Osteocyte (in vitro differentiated cells): ENCODE results near the gene USP48. TPM values are rescaled to one million over a fixed set of nuclear protein-coding genes. Genes with fewer than 3 reads are reported as not detected.

Source experiments
- DNase-seq: peaks from one replicate; pipeline ENCODE4 v3.0.0; 2021; ENCODE audit warnings: mixed read lengths; ENCODE audit not compliant: unreplicated experiment; ENCODE audit errors: extremely low spot score
- H3K27ac Mint-ChIP-seq: one replicate; pipeline ENCODE4 v1.8.0; 2021; ENCODE audit warnings: mild to moderate bottlenecking, mixed read lengths; ENCODE audit not compliant: unreplicated experiment
- H3K27me3 Mint-ChIP-seq: one replicate; pipeline ENCODE4 v1.8.0; 2021; ENCODE audit warnings: mixed read lengths; ENCODE audit not compliant: unreplicated experiment
- H3K36me3 Mint-ChIP-seq: one replicate; pipeline ENCODE4 v1.8.0; 2021; ENCODE audit warnings: mixed read lengths; ENCODE audit not compliant: unreplicated experiment
- H3K4me1 Mint-ChIP-seq: one replicate; pipeline ENCODE4 v1.8.0; 2021; ENCODE audit warnings: mixed read lengths; ENCODE audit not compliant: unreplicated experiment
- H3K4me3 Mint-ChIP-seq: one replicate; pipeline ENCODE4 v1.8.0; 2021; ENCODE audit warnings: mild to moderate bottlenecking, moderate library complexity, mixed read lengths; ENCODE audit not compliant: unreplicated experiment
- H3K9me3 Mint-ChIP-seq: one replicate; pipeline ENCODE4 v1.8.0; 2021; ENCODE audit warnings: mixed read lengths; ENCODE audit not compliant: unreplicated experiment
- total RNA-seq: library from RNA; stranded (reverse); gene quantifications from 2 replicates; pipeline ENCODE4 v1.2.1, GENCODE V29; 2021
- TF ChIP-seq, protein P1 (sequence below): fragments of 200-600 bp; sonication (generic); IDR thresholded peaks from 2 replicates; pipeline ENCODE4 v1.5.0; 2021; ENCODE audit warnings: antibody characterized with exemption, mild to moderate bottlenecking, moderate library complexity

USP48 gene
- total RNA-seq, 1 donor from 2014 or later = 73.6 TPM

DNA sequence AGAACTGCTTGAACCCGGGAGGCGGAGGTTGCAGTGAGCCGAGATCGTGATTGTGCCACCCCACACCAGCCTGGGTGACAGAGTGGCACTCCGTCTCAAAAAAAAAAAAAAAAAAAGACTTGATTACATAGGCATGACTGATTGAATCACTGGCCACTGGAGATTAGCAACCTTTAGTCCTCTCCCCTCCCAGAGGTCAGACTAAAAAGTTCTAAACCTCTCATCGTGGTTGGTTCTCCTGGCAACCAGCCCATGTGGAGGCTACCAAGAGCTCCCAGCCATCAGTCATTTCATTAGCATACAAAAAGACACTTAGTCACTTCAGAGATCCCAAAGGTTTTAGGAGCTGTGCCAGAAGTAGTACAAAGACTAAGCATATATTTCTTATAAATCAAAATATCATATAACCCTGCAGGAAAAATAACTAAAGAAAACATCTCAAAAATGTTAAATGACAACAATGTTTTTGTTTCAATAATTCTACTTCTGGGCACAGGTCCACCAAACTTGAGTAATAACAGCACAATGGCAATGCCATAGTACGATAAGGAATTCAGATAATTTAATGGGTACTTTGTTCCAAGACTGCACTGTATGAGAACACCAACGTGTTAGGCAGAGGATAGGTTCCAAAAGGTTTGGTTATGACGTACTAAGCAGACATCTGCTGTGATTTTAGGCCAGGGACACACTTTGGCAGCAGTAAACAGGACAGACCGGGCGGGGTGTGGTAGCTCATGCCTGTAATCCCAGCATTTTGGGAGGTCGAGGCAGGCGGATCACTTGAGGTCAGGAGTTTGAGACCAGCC is 18.1 kb downstream of the USP48 start:
- H3K27ac Mint-ChIP-seq = peak overlapping the region; percentile 80
- peaks cover 42% of the 10 kb centered on the region for H3K4me1 Mint-ChIP-seq

DNA sequence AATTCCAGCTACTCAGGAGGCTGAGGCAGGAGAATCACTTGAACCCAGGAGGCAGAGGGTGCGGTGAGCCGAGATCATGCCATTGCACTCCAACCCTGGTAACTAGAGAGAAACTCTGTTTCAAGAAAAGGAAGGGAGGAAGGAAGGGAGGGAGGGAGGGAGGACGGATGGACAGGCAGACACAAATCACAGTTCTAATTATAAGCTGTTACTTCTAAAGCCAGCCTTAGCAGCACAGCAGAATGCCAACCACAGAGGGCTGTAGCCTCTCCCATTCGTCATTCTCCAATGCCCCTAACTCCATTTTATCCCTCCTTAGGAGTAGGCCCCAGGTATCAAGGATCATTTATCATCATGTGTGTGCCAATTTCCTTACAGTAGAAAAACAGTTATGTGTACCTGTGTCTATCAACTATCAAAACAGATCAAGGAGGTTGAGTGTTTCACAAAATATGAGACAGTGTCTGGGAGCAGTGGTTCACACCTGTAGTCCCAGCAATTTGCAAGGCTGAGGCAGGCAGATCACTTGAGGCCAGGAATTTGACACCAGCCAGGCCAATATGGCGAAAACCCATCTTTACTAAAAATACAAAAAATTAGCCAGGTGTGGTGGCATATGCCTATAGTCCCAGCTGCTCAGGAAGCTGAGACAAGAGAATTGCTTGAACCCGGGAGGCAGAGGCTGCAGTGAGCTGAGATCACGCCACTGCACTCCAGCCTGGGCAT is 19.1 kb downstream of the USP48 start:
- Mint-ChIP-seq H3K27ac (peak overlapping the region; percentile 80), H3K4me1 (peaks cover 46% of the 10 kb centered on the region), H3K9me3 (no peaks in the 10 kb centered on the region), H3K36me3 (no peaks in the 10 kb centered on the region), H3K27me3 (no peaks in the 10 kb centered on the region), H3K4me3 (no peak overlapping the region)
- TF ChIP-seq, protein P1, sequence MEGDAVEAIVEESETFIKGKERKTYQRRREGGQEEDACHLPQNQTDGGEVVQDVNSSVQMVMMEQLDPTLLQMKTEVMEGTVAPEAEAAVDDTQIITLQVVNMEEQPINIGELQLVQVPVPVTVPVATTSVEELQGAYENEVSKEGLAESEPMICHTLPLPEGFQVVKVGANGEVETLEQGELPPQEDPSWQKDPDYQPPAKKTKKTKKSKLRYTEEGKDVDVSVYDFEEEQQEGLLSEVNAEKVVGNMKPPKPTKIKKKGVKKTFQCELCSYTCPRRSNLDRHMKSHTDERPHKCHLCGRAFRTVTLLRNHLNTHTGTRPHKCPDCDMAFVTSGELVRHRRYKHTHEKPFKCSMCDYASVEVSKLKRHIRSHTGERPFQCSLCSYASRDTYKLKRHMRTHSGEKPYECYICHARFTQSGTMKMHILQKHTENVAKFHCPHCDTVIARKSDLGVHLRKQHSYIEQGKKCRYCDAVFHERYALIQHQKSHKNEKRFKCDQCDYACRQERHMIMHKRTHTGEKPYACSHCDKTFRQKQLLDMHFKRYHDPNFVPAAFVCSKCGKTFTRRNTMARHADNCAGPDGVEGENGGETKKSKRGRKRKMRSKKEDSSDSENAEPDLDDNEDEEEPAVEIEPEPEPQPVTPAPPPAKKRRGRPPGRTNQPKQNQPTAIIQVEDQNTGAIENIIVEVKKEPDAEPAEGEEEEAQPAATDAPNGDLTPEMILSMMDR = no peak
- peak; percentile 30 for DNase-seq

More for the DNA sequence above, 18.1 kb downstream of the USP48 start:
- no peaks in the 10 kb centered on the region for H3K27me3 Mint-ChIP-seq
- DNase-seq = peak; percentile 82
- no peaks in the 10 kb centered on the region for H3K36me3 Mint-ChIP-seq
- TF ChIP-seq, protein P1 = no peak
- no peaks in the 10 kb centered on the region for H3K9me3 Mint-ChIP-seq
- peak overlapping the region; percentile 5 for H3K4me3 Mint-ChIP-seq

DNA sequence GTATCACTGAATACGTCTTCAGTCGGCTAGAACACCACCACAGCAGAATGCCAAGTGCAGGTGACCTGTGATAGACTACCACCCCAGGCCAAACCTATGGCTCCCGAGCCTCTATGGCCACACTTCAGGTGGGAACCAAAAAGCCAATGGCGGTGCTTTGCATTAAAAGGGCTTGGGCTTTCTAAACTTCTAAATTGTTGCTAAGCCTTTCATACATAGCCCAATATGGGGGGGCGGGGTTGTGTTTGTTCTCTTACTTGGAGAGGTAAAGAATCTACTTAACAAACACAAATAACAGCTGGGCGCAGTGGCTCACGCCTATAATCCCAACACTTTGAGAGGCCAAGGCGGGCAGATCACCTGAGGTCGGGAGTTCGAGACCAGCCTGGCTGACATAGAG is 19.7 kb downstream of the USP48 start:
- Mint-ChIP-seq H3K9me3 (no peaks in the 10 kb centered on the region), H3K4me1 (peaks cover 43% of the 10 kb centered on the region), H3K36me3 (no peaks in the 10 kb centered on the region), H3K4me3 (no peak overlapping the region), H3K27ac (no peak overlapping the region), H3K27me3 (no peaks in the 10 kb centered on the region)
- peak; percentile 54 for DNase-seq
- TF ChIP-seq, protein P1 = no peak

DNA sequence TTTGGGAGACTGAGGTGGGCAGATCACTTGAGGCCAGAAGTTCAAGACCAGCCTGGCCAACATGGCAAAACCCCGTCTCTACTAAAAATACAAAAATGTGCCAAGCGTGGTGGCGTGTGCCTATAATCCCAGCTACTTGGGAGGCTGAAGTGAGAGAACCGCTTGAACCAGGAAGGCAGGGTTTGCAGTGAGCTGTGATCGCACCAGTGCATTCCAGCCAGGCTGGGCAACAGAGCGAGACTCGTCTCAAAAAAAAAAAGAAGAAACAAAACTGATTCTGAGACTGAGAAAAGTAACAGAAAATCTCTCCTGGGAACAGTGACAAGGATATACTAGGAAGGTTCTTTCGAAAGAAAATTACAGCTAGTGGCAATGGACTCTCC is 20.9 kb downstream of the USP48 start:
- no peaks in the 10 kb centered on the region for H3K36me3 Mint-ChIP-seq
- no peak overlapping the region for H3K27ac Mint-ChIP-seq
- H3K4me3 Mint-ChIP-seq = no peak overlapping the region
- H3K9me3 Mint-ChIP-seq = no peaks in the 10 kb centered on the region
- TF ChIP-seq, protein P1 = no peak
- peaks cover 43% of the 10 kb centered on the region for H3K4me1 Mint-ChIP-seq
- no peaks in the 10 kb centered on the region for H3K27me3 Mint-ChIP-seq
- DNase-seq = peak; percentile 46

DNA sequence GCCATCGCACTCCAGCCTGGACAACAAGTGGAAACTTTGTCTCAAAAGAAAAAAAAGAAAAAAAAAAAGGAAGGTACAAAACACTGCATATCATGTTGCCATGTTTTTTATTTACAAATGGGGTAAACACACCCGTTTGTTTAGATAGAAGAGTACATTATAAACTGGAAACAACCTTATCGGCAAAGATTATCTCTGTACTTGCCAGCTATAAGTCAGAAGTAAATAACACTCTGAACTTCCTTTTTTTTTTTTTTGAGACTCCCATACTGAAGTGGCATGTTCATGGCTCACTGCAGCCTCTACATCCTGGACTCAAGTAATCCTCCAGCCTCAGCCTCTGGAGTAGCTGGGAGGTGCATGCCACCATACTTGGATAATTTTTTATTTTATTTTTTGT is 21.9 kb downstream of the USP48 start:
- no peak for DNase-seq
- H3K27me3 Mint-ChIP-seq = no peaks in the 10 kb centered on the region

More for the DNA sequence above, 21.9 kb downstream of the USP48 start:
- Mint-ChIP-seq H3K4me1 (peaks cover 39% of the 10 kb centered on the region), H3K27ac (no peak overlapping the region), H3K4me3 (no peak overlapping the region), H3K36me3 (no peaks in the 10 kb centered on the region), H3K9me3 (no peaks in the 10 kb centered on the region)
- TF ChIP-seq, protein P1 = no peak
